Subcutaneous abdominal adipose tissue (tissue), 5 donors: Measurements from ENCODE around the gene FLOT2.
A peak's percentile ranks its signal among the peaks of the same experiment; 100 is the strongest.
"Not testable (repeated sequence)": the region's sequence is repeated elsewhere in the genome, so short reads cannot be mapped to it uniquely, and the experiment has no call there.

Experiments
- H3K27ac ChIP-seq: one replicate; pipeline ENCODE4 v1.7.0; 2013; ENCODE audit warnings: low read depth, mild to moderate bottlenecking, inconsistent platforms, low read length, moderate library complexity
- H3K27me3 ChIP-seq, 5 donors: one replicate each; pipeline ENCODE4 v1.7.0; 2013; ENCODE audit warnings: low read length in 5 of 5, inconsistent platforms in 1 of 5; ENCODE audit not compliant: control insufficient read depth in 5 of 5, insufficient read depth in 4 of 5
- H3K36me3 ChIP-seq, 5 donors: one replicate each; pipeline ENCODE4 v1.7.0; 2013; ENCODE audit warnings: low read length in 5 of 5; ENCODE audit not compliant: control insufficient read depth in 5 of 5, insufficient read depth in 5 of 5
- H3K4me1 ChIP-seq, 5 donors: one replicate each; pipeline ENCODE4 v1.7.0; 2013; ENCODE audit warnings: low read length in 5 of 5, mild to moderate bottlenecking in 3 of 5, moderate library complexity in 1 of 5; ENCODE audit not compliant: control insufficient read depth in 5 of 5, insufficient read depth in 5 of 5
- H3K4me3 ChIP-seq, 5 donors: one replicate each; pipeline ENCODE4 v1.7.0; 2013; ENCODE audit warnings: low read length in 5 of 5, low read depth in 1 of 5
- H3K9ac ChIP-seq, 5 donors: one replicate each; pipeline ENCODE4 v1.7.0; 2013; ENCODE audit warnings: low read length in 5 of 5, mild to moderate bottlenecking in 4 of 5, moderate library complexity in 3 of 5
- H3K9me3 ChIP-seq, 5 donors: one replicate each; pipeline ENCODE4 v1.7.0; 2013; ENCODE audit warnings: low read length in 5 of 5; ENCODE audit not compliant: control insufficient read depth in 5 of 5
- donor health status: healthy.
- donor health status: healthy.
- donor health status: healthy.
- donor health status: healthy.
- donor health status: healthy.

The FLOT2 gene

DNA sequence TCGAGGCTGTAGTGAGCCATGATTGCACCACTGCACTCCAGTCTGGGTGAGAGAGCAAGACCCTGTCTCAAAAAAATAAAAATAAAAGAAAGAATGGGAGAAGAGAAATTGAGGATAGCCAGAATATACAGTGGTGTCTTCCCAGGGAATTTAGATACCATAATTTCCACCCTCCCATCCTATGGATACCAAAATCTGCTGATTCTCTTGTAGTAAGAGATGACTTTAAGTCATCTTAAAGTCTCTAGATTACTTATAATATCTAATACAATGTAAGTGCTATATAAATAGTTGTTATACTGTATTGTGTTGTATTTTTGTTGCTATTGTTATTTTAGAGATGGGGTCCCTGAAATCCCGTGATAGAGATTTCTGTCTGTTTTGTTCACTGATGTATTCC lies 44.2 kb downstream of the FLOT2 start:
- Histone ChIP-seq H3K36me3 (peaks cover 0 to 16% (median 11%) of the 10 kb centered on the region in 5 donors), H3K9me3 (no peaks in the 10 kb centered on the region), H3K27ac (no peak overlapping the region), H3K4me3 (no peak overlapping the region), H3K4me1 (peaks cover 2 to 17% (median 14%) of the 10 kb centered on the region in 5 donors), H3K9ac (no peak overlapping the region), H3K27me3 (no peaks in the 10 kb centered on the region)

DNA sequence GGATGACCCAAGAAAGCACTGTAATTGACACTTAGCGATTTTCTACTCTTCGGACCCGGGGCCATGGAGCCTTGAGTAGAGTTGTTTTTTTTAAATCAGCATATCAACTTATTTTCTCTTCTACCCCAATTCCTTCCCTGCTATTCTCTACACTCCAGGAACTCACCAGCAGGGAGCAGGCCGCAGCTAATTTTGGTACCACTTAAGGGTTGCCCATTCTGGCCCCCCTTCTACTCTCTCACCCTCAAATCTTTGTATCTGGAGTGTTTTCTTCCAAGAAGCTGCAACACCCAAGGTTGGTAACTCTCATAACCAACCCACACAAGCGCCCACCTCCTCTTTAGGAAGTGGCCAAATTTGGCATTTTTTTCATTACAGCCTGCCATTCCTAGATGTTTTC lies 48.3 kb downstream of the FLOT2 start:
- Histone ChIP-seq H3K36me3 (no peaks in the 10 kb centered on the region), H3K4me3 (no peak overlapping the region), H3K27ac (no peak overlapping the region)

DNA sequence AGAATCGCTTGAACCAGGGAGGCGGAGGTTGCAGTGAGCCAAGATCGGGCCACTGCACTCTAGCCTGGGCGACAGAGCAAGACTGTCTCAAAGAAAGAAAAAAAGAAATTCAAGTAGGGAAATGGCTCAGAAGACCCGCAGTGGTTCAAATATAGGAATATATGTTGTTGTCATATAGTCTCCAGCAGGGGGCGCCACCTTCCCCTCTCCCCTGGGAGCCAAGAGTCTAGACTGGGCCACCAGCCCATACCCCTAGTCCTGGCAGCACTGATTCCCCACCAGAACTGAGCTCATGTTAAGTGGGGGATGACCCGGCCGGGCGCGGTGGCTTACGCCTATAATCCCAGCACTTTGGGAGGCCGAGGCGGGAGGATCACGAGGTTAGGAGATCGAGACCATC lies 48.9 kb downstream of the FLOT2 start:
- H3K27ac ChIP-seq, H3K4me3 ChIP-seq, H3K4me1 ChIP-seq, H3K9me3 ChIP-seq, H3K36me3 ChIP-seq, H3K9ac ChIP-seq, H3K27me3 ChIP-seq: not testable (repeated sequence)

More for the DNA sequence above, 48.3 kb downstream of the FLOT2 start:
- Histone ChIP-seq H3K4me1 (peaks cover 1 to 3% (median 3%) of the 10 kb centered on the region in 5 donors), H3K9ac (no peak overlapping the region), H3K9me3 (no peaks in the 10 kb centered on the region), H3K27me3 (no peaks in the 10 kb centered on the region)

DNA sequence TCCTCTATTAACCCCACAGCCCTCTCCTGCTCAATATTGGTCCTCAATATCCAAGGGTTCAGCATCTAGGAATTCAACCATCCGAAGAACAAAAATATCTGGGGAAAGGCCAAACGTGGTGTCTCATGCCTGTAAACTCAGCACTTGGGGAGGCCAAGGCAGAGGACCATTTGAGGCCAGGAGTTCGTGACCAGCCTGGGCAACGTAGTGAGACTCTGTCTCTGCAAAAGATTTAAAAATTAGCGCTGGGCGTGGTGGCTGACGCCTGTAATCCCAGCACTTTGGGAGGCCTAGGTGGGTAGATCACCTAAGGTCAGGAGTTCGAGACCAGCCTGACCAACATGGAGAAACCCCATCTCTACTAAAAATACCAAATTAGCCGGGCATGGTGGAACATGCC lies 50.8 kb downstream of the FLOT2 start:
- H3K36me3 ChIP-seq, H3K27me3 ChIP-seq, H3K9me3 ChIP-seq, H3K4me3 ChIP-seq, H3K9ac ChIP-seq, H3K27ac ChIP-seq: not testable (repeated sequence)
- H3K4me1 ChIP-seq = peaks cover 0 to 12% (median 12%) of the 10 kb centered on the region in 5 donors

DNA sequence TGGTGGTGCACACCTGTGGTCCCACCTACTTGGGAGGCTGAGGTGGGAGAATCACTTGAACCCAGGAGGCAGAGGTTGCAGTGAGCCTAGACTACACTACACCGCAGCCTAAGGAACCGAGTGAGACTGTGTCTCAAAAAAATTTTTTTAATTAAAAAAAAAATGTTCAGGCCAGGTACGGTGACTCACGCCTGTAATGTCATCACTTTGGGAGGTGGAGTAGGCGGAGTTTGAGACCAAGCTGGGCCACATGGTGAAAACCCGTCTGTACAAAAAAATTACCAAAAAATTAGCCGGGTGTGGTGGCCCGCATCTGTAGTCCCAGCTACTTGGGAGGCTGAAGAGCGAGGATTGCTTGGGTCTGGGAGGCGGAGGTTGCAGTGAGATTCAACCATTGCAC lies 51.3 kb downstream of the FLOT2 start:
- no peak overlapping the region for H3K27ac ChIP-seq
- H3K4me3 ChIP-seq = no peak overlapping the region
- H3K9me3 ChIP-seq = no peaks in the 10 kb centered on the region
- H3K36me3 ChIP-seq = no peaks in the 10 kb centered on the region
- H3K4me1 ChIP-seq = peaks cover 0 to 17% (median 14%) of the 10 kb centered on the region in 5 donors
- H3K27me3 ChIP-seq = no peaks in the 10 kb centered on the region
- H3K9ac ChIP-seq = no peak overlapping the region

DNA sequence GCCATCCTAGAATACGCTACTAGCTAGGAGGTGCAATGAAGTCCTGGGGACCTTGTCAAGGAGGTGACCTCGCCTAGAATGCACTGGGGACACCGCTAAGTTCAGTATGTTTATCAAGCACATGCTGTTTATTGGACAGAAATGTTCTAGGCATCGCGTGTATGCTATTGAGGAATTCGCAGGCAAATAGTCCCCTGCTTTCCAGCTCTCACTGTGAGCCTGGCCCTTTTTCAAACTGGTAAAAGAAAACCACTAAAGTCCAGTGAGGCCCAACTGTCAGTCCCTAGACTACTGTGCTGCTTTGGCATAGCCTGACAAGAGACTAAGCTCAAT lies 53.8 kb downstream of the FLOT2 start:
- no peak overlapping the region for H3K9ac ChIP-seq
- H3K27me3 ChIP-seq = no peaks in the 10 kb centered on the region
- no peaks in the 10 kb centered on the region for H3K9me3 ChIP-seq
- H3K4me1 ChIP-seq = peaks cover 0 to 19% (median 17%) of the 10 kb centered on the region in 5 donors
- H3K36me3 ChIP-seq = no peaks in the 10 kb centered on the region
- H3K4me3 ChIP-seq = no peak overlapping the region
- no peak overlapping the region for H3K27ac ChIP-seq

GRCh38 chr17:28842282-28843012 lies 55.1 kb downstream of the FLOT2 start, which contains the start of gene FAM222B:
Gene FAM222B (minus strand): TSS chr17:28842790. CDS start chr17:28766667, 76,123 bp downstream.
- peaks cover 0 to 19% (median 17%) of the 10 kb centered on the region in 5 donors for H3K4me1 ChIP-seq
- no peaks in the 10 kb centered on the region for H3K27me3 ChIP-seq
- no peaks in the 10 kb centered on the region for H3K9me3 ChIP-seq
- H3K9ac ChIP-seq = peak within 1 kb of the TSS; percentile 93 to 96 (median 94)
- no peaks in the 10 kb centered on the region for H3K36me3 ChIP-seq
- H3K27ac ChIP-seq = peak within 1 kb of the TSS; percentile 93
- H3K4me3 ChIP-seq = peak within 1 kb of the TSS; percentile 87 to 96 (median 92)

GRCh38 chr17:28841901-28842281 lies 55.6 kb downstream of the FLOT2 start:
- Histone ChIP-seq H3K4me1 (peaks cover 0 to 19% (median 17%) of the 10 kb centered on the region in 5 donors), H3K27me3 (no peaks in the 10 kb centered on the region), H3K27ac (peak overlapping the region; percentile 93), H3K9ac (peak overlapping the region; percentile 93 to 96 (median 94)), H3K4me3 (peak overlapping the region; percentile 87 to 96 (median 92)), H3K36me3 (no peaks in the 10 kb centered on the region), H3K9me3 (no peaks in the 10 kb centered on the region)

DNA sequence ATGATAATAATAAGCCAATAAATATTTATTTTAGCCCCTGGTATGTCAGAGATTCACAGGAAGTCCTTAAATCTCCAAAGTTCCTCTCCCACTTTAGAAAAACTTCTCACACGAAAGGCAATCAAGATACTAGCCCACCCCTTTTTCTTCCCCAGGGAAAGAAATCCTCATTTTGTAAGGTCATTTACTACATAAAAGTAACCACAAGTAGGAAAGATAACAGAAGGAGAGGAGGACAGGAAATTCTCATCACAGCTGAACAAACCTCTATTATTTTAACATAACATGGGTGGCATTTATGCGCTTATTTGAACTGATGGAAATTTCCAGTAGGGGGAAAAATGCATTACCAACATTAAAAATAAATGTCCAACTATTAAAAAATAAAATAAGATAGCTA lies 58.3 kb downstream of the FLOT2 start:
- H3K27ac ChIP-seq = no peak overlapping the region
- H3K27me3 ChIP-seq = no peaks in the 10 kb centered on the region
- peaks cover 0 to 19% (median 17%) of the 10 kb centered on the region in 5 donors for H3K4me1 ChIP-seq
- H3K9ac ChIP-seq = no peak overlapping the region
- H3K36me3 ChIP-seq = peaks cover 0 to under 1% (median 0%) of the 10 kb centered on the region in 5 donors
- H3K4me3 ChIP-seq = no peak overlapping the region
- no peaks in the 10 kb centered on the region for H3K9me3 ChIP-seq

DNA sequence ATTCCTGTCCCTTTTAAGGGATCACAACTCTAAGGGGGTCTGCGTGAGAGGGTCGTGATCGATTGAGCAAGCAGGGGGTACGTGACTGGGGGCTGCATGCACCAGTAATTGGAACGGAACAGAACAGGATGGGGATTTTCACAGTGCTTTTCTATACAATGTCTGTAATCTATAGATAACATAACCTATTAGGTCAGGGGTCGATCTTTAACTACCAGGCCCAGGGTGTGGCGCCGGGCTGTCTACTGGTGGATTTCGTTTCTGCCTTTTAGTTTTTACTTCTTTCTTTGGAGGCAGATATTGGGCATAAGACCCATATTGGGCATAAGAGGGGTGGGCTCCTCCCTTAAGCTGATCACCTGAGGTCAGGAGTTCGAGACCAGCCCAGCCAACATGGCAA lies 61.0 kb downstream of the FLOT2 start:
- not testable (repeated sequence) for H3K9ac ChIP-seq, H3K27me3 ChIP-seq, H3K27ac ChIP-seq, H3K36me3 ChIP-seq, H3K9me3 ChIP-seq, H3K4me3 ChIP-seq, H3K4me1 ChIP-seq
